Muscle of back (tissue), 11 donors: ENCODE measurements around the gene KATNA1. TPM values are rescaled to one million over a fixed set of nuclear protein-coding genes. Genes with fewer than 3 reads are reported as not detected.

ENCODE experiments used
- DNase-seq, 3 donors: peaks; one replicate each; pipeline versions ENCODE4 v3.0.0 to v3.0.0-alpha.2; 2013
- polyA plus RNA-seq, 10 donors: library from polyadenylated mRNA; unstranded; fragments of 120-200 nt; gene quantifications; one replicate each; pipeline ENCODE4 v1.2.1, GENCODE V29; 2013; ENCODE audit not compliant: insufficient read length in 10 of 10

Gene KATNA1
- polyA plus RNA-seq, 10 donors: 17.0 to 25.7 (median 21.2) TPM

DNA sequence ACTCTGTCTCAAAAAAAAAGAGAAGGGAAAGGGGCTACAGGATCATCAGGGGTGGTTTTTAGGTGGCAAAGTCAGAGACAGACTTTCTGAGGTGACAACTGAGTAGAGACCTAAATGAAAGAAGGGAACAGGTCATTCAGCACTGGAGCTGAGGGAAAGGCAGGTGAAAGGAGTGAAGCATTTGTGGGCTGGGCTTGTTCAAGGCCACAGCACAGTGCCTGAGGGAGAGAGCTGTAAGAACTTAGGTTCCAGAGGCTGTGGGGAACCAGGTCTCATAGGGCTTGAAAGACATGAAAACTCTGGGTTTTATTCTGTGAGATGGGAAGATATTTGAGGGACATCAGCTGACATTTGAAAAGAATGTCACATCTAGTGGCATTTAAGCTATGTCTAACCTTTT lies 20.8 kb downstream of the KATNA1 start:
- DNase-seq: no peak

DNA sequence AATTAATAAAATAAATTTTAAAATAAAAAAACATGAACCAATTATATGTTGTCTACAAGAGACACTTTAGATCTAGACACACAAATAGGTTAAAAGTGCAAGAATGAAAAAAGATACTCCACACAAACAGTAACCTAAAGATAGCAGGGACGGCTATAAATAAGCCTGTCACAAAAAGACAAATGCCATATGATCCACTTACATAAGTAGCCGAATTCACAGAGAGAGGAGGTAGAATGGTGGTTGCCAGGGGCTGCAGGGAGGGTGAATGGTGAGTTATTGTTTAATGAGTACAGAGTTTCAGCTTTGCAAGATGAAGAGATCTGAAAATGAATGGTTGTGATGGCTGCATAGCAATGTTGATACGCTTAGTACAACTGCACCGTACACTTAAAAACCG lies 32.7 kb downstream of the KATNA1 start:
- no peak for DNase-seq

DNA sequence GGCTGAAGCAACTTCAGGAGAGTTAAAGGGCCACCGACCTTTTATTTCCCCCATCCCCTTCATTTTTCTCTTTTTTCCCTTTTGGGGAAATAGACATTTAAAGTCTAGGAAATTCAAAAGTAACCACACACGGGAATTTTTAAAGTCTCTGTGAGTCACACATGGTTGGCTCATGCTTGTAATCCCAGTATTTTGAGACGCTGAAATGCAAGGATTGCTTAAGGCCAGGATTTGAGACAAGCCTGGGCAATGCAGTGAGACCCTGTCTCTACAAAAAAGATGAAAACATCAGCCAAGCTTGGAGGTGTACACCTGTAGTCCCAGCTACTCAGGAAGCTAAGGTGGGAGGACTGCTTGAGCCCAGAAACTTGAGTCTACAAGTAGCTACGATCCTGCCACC lies 34.2 kb downstream of the KATNA1 start:
- no peak for DNase-seq

DNA sequence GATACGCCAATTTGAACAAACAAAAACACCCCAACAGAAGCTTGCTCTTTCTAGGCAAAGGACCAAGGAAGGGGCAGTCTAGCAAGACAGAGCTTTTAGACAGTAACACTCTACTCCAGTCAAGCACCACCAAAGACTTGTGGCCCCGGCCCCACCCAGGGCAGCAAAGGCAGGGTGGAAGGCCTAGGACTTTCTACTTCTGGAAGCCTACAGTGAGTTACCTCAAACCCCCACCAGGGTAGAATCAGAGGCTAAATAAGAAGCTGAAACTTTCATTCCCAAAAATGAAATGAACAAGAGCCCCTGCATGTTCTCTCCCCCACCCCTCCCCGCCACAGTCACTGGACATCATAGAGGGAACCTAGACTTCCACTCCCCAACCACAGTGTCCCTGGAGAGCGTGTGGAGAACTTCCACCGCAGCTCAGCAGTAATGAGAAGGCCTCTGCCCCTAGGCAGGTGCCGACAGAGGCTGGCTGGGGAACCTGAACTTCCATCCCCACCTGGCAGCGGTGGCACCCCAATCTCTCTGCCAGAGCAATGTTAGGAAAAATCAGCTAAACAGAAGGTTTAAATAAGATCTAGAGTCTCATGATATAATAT lies 40.0 kb downstream of the KATNA1 start:
- no peak for DNase-seq

DNA sequence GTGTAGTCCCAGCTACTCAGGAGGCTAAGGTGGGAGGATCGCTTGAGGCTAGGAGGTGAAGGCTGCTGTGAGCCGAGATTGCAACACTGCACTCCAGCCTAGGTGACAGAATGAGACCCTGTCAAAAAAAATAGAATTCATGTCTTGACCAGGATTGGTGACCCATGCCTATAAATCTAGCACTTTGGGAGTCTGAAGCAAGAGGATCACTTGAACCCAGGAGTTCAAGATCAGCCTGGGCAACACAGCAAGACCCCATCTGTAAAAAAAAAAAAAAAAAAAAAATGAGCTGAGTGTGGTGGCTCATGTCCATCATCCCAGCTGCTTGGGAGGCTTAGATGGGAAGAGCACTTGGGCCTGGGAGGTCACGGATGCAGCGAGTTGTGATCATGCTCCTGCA lies 48.0 kb downstream of the KATNA1 start:
- DNase-seq: no peak

DNA sequence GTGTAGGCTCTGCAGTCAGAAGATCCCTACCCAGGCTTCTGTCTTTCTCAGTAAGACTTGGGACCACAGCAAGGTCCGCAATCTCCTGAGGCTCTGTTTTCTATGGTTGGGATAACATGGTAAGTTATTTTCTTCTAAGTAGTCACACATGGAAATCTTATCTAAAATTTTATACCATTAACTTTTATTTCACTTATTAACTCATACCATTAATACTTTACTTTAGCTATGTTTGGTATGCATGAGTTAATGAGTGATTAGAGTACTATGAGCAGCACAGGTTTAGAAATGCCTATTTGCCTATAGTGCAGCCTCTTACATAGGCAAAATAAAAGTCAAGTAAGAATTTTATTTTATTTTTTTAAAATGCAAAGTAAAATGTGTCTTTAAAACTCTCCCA lies 55.1 kb downstream of the KATNA1 start:
- no peak for DNase-seq

DNA sequence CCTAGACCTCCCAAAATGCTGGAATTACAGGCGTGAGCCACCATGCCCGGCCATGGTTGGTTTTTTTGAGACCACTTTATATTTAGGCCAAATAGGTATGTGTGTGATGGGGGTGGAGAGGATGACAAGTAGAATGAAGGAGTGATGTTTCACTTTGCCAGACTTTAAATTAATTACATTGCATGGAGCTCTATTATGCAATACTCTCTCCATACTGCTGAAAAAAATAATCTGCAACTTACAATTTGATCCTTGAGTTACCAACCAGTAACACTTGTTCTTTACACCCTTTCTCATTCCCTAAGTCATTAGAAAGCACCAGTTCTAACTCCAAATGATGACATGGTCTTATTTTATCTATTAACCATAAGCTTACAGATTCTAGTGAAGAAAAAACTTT lies 55.5 kb downstream of the KATNA1 start:
- no peak for DNase-seq

DNA sequence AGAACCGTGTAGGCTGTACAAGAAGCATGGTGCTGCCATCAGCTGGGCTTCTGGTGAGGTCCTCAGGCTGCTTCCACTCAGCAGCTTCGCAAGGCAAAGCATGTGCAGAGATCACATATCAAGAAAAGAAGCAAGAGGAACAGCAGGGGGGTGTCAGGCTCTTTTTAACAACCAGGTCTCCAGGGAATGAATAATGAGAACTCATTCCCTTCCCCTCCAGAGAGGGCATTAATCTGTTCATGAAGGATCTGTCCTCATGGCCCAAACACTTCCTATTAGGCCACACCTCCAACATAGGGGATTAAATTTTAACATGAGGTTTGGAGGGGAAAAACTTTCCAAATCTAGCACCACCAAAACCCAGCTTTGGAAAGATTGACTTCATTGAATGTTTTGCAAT lies 62.4 kb downstream of the KATNA1 start:
- no peak for DNase-seq

DNA sequence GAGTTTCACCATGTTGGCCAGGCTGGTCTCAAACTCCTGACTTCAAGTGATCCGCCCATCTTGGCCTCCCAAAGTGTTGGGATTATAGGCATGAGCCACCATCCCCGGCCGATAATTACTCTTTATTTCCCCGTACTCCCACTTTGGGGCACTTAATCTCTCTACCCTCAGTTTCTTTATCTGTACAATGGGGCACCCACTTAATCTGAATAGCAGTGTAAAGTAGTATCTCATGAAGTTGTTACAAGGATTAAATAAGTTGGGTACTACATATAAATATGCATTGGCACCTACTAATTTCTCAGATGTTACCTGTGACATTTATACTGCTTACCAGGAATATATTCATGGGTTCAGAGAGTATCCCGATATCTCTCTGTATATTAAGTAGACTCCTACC lies 67.2 kb downstream of the KATNA1 start:
- no peak for DNase-seq

DNA sequence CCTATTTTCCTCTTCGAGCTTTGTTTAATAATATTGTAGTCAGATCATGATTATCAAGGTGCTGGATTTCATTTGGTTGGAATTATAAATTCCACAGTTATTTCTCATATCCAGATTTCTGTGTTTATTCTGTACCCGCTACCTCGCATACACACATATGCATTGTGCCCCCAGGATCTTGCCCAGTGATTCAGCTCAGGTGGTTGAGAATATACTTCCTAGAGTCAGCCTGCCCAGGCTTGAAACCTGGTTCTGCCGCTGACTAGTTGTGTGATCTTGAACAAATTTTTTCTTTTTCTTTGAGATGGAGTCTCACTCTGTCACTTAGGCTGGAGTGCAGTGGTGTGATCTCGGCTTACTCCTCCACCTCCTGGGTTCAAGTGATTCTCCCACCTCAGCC lies 67.6 kb downstream of the KATNA1 start:
- DNase-seq: no peak

DNA sequence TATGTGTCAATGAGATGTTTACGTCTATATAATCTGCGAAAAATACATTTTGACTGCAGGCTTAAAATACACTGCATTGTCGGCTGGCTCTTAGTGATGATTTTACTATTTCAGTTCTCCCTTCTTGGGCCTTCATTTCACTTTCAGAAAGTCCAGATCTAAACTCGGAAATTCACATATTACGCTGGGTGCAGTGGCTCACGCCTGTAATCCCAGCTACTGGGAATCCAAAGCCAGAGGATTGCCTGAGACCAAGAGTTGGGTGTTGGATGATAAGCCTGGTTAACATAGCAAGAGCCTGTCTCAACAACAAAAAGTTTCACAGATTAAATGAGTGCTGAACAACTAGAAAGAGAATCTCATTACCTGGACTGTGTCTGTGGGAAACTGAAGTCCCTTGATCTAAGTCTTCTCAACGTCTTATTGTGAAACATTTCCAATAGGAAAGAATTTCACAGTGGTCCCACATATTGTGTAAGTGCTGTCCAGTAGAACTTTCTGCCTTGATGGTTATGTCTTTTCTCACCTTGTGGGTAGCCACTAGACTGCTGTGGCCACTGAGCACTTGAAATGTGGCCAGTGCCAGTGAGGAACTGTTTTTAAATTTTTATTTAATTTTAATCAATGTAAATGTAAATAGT lies 80.4 kb downstream of the KATNA1 start:
- DNase-seq: no peak

DNA sequence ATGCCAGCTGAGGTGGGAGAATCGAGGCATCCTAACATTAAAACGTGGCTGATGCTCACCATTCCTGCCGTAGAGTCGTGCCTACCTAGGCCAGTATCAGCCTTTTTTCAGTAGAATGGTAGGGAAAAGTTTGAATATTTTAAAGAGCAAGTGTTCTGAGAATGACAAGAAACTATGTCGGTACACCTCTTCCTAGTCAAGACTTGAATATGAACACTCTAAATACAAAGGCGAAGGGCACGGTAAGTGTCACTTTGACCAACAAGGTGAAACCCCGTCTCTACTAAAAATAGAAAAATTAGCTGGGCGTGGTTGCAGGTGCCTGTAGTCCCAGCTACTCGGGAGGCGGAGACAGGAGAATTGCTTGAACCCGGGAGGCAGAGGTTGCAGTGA lies 81.3 kb downstream of the KATNA1 start:
- no peak for DNase-seq

DNA sequence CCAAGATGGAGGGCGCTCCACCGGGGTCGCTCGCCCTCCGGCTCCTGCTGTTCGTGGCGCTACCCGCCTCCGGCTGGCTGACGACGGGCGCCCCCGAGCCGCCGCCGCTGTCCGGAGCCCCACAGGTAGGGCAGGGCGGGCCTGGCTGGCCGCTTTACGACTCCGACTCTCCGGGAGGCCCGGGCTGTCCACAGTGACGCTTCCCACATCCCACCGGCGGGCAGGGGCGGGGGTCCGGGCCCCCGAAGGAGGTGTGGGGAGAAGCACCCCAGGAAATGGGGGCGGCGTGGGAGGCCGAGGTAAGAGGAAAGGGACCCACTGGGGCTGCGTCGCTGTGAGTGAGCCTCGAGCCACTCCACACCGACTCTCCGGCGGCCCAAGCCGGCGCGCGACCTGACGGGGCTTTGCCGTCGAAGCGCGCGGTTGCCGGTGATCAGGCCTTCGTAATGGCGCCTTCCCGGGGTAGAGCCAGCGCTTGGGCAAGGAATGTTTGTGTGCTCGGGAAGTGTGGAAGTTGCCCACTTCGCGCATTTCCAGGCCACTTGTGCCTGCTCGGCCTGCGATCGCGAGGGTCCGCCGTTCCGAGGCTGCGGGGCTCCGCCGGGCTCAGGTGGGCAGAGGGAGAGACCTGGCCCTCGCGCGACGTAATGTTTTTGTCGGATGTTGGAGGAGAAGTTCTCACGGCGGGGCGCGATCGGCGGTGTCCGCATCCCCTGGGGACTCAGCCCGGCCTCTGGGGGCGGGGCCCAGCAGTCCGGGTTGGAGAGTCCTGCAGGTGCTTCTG lies 81.9 kb downstream of the KATNA1 start:
- peak; percentile 11 to 91 (median 39) for DNase-seq

DNA sequence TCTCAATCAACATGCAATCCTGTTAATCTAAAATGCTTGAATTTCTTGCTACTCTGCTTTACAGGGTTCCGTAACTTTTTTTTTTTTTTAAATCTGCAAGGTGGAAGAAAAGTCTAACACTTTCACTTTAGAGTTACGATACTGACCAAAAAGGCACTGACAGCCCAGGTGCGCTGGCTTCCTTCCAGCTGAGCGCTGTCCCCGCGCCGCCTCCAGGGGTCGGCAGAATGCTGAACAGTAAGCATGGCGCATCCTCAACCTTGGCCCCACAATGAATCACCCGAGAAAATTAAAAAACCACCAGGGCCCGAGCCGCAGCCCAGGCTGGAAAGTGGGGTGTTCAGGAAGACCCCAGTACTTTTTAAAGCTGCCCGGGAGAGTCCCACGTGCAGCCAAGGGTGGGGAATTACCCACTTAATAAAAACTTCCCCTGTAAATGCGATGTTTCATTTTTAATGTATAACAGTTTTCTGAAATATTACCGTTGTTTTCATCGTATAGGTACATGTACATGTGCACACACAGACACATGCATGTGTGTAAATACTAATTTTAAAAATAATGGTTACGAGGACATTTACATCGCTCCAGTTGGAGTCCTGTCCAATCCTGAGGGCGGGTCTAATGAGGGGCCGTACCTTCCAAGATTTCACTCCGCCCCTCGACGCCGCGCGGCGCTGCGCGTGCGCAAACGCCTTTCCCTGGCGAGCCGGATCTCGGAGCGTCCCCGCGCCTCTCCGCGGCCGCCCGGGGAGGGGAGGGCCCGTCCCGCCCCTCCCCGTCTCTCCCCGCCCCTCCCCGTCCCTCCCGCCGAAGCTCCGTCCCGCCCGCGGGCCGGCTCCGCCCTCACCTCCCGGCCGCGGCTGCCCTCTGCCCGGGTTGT lies 82.7 kb downstream of the KATNA1 start, which contains the start of gene GINM1:
Gene GINM1, plus strand, starts transcription at position 849 of the 883 bp plus-strand sequence. CDS start 40 bp downstream, outside the sequence.
- DNase-seq: peak; percentile 95 to 99 (median 98)

DNA sequence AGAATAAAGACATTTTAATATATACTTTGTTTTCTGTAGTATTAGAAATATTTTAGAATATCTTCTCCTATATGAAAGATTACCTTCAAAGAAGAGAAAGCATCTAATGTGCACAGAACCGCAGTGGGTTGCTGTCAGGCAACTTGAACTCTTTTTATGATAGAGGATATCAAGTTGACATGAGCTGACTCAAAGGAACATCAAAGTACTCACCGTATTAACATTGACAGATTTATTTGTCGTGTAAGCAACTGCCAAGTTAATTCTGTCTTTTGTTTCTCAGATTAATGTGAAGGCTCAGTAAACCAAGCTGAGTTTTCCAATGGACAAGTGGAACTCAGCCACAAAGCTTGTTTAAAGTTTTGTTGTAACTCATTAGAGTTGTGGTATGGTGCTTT lies 84.6 kb downstream of the KATNA1 start:
- DNase-seq: no peak

DNA sequence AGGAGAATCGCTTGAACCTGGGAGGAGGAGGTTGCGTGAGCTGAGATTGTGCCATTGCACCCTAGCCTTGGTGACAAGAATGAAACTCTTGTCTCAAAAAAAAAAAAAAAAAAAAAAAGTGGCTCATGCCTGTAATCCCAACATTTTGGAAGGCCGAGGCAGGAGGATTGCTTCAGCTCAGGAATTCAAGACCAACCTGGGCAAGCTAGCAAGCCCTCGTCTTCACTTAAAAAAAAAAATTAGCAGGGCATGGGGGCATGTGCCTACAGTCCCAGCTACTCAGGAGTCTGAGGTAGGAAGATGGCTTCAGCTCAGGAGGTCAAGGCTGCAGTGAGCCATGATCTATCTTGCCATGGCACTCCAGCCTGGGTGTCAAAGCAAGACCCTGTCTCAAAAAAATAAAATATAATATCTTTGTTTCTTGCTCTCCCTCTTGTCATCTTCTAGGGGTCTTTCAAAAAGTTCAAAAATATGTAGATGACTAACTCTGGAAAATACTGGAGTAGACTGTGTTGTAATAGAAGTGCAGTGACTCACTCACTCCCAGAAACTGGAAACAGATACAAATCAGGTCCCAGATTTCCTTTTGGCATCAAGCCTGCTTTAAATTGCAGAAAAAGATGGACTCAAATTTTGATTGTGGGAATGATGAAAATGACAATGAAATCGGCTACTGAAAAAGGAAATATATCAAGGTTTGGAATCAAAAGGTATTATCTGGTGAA lies 85.1 kb downstream of the KATNA1 start:
- peak in 1 of 3 donors; percentile 66 for DNase-seq

DNA sequence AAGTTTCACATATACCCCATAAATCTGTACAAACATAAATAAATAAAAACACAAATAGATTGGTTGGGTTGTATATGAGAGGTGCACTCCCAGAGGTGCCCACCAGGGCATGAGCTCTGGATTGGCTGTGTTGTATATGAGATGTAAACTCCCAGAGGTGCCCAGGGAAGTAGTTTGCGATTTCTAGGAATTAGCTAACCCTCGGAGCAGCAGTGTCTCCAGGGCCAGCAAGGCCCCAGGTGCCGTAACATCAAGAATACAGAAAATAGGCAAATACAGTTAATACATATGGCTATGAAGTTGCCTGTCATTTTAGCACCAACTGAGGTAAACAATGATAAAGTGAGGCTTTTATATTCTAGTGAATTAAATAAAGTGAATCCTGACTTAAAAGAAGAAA lies 87.8 kb downstream of the KATNA1 start:
- no peak for DNase-seq

DNA sequence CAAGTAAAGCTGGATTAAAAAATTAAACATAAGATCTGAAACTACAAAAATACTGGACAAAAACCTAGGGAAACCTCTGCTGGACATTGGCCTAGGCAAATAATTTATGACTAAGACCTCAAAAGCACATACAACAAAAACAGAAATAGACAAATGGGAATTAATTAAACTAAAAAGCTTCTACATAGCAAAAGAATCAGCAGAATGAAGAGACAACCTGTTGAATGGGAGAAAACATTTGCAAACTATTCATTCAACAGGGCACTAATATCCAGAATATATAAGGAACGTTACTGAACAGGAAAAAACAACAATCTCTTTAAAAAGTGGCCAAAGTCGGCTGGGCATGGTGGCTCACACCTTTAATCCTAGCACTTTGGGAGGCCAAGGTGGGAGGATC lies 89.1 kb downstream of the KATNA1 start:
- no peak for DNase-seq

DNA sequence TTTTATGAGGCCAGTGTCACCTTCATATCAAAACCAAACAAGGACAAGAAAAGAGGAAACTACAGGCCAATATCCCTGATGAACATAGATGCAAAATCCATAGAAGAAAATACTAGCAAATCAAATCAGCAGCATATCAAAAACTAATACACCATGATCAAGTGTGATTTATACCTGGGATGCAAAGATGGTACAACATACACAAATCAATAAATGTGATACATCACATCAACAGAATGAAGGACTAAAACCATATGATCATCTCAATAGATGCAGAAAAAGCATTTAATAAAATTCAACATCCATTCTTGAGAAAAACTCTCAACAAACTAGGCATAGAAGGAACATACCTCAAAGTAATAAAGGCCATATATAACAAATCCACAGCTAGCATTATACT lies 90.5 kb downstream of the KATNA1 start:
- no peak for DNase-seq

DNA sequence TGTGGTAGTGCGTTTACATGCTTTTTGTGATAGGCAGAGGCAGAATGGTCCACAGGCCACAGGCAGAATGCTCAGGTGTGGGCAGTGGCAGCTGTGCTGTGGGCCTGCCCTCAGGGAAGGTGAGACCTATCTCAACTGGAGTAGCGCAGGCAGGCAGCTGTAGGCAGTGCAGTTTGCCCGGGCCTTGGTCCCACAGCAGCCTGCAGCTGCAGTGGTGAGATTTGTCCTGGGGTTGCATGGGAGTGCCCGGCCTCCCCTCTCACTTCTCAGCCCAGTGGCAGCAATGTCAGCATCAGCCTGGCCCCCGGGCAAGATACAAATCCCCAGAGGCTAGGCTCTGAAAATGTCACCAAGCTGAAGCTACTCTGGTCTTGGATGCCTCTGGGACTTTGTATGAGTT lies 96.6 kb downstream of the KATNA1 start:
- DNase-seq: no peak

DNA sequence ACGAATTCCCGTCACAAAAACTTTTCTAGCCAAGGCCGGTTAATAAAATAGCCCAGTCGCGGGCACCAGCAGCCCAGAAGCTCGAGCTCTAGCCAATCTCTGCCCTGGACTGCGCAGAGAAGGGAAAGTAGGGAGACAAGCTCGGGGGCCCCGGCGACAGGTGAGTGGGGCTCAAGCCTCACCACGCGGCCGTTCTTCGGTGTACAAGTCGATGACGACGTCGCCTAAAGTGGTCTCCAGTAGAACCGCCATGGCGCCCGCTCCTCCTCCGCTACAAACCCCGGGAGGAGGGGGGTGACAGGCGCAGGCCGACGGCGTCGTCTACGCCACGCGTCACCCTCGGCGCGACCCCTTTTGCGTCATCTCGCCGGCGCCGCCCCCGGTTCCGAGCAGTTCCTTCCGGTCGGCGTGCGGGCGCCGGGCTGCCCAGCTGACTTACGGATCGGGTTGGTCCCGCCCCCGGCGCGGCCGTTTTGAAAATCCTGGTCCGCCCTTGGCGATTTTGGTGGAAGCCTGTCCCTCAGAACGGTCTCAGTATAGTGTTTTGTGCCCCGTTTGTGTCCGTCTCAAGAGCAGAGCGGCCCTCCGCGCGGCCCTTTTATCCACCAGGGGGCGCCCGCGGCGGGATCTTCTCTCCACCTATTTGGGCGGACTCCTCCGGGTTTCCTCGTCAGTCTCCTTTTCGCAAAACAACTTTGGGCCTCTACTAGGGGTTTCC lies 102.6 kb downstream of the KATNA1 start, which contains the start of gene PPIL4:
Gene PPIL4, minus strand, starts transcription at position 290 of the 718 bp plus-strand sequence. Its CDS starts 38 bp downstream, at position 252.
- DNase-seq: peak; percentile 97 to 99 (median 99)
